GM18505 (cell line): ENCODE results near the gene OPHN1.
"Not testable (repeated sequence)": the region's sequence is repeated elsewhere in the genome, so short reads cannot be mapped to it uniquely, and the experiment has no call there.

Experiments used
- ATAC-seq: cut with Tn5 transposase; IDR thresholded peaks from one replicate; pipeline ENCODE4 v1.9.1; 2021; ENCODE audit not compliant: unreplicated experiment
- POLR2A ChIP-seq: IDR thresholded peaks from 4 replicates; pipeline ENCODE4 v1.6.1; 2011; ENCODE audit warnings: borderline replicate concordance; ENCODE audit not compliant: insufficient read depth, insufficient read length; ENCODE audit errors: extremely low read depth

Gene OPHN1

GRCh38 chrX:68121371-68121770 lies 311.9 kb downstream of the OPHN1 start:
- no peak for ATAC-seq
- TF ChIP-seq POLR2A: no peak

- no peak for ATAC-seq
- TF ChIP-seq POLR2A: no peak
Measured at GRCh38 chrX:68115371-68115770, 317.9 kb downstream of the OPHN1 start.

GRCh38 chrX:68114573-68115129 lies 318.6 kb downstream of the OPHN1 start:
- ATAC-seq: no peak
- TF ChIP-seq POLR2A: no peak

- no peak for TF ChIP-seq POLR2A
- ATAC-seq: no peak
Measured at GRCh38 chrX:68113837-68114572, 319.3 kb downstream of the OPHN1 start.

- no peak for ATAC-seq
- TF ChIP-seq POLR2A: no peak
Measured at GRCh38 chrX:68112321-68112720, 321.0 kb downstream of the OPHN1 start.

GRCh38 chrX:68109162-68109561 lies 324.1 kb downstream of the OPHN1 start:
- TF ChIP-seq POLR2A: no peak
- no peak for ATAC-seq

GRCh38 chrX:68098431-68098830 lies 334.9 kb downstream of the OPHN1 start:
- no peak for ATAC-seq
- TF ChIP-seq POLR2A: no peak

- TF ChIP-seq POLR2A: no peak
- no peak for ATAC-seq
Measured at GRCh38 chrX:68090266-68090665, 343.0 kb downstream of the OPHN1 start.

GRCh38 chrX:68087526-68087925 lies 345.8 kb downstream of the OPHN1 start:
- no peak for TF ChIP-seq POLR2A
- ATAC-seq: no peak

- no peak for ATAC-seq
- TF ChIP-seq POLR2A: no peak
Measured at GRCh38 chrX:68086709-68087108, 346.6 kb downstream of the OPHN1 start.

GRCh38 chrX:68084765-68085164 lies 348.5 kb downstream of the OPHN1 start:
- ATAC-seq: no peak
- no peak for TF ChIP-seq POLR2A

- ATAC-seq: no peak
- TF ChIP-seq POLR2A: no peak
Measured at GRCh38 chrX:68083510-68083909, 349.8 kb downstream of the OPHN1 start.

- TF ChIP-seq POLR2A: no peak
- no peak for ATAC-seq
Measured at GRCh38 chrX:68079961-68080360, 353.3 kb downstream of the OPHN1 start.

GRCh38 chrX:68078801-68079200 lies 354.5 kb downstream of the OPHN1 start:
- not testable (repeated sequence) for ATAC-seq
